OCI-LY1 (cell line): Measurements from ENCODE around the gene FRAS1.

Experiments used
- EZH2 ChIP-seq: fragments of 200-600 bp; sonication (generic), shearing (Covaris generic); IDR thresholded peaks from 2 replicates; pipeline ENCODE4 v1.8.0; 2017; ENCODE audit warnings: borderline replicate concordance, mixed run types, mild to moderate bottlenecking, antibody characterized with exemption, low read length, moderate library complexity, mixed read lengths
- TF ChIP-seq, protein P1 (sequence below): fragments of 200-600 bp; sonication (generic), shearing (Covaris generic); IDR thresholded peaks from 2 replicates; pipeline ENCODE4 v1.5.1; 2017; ENCODE audit warnings: mild to moderate bottlenecking, antibody characterized with exemption, low read length, moderate library complexity, mixed read lengths

DNA sequence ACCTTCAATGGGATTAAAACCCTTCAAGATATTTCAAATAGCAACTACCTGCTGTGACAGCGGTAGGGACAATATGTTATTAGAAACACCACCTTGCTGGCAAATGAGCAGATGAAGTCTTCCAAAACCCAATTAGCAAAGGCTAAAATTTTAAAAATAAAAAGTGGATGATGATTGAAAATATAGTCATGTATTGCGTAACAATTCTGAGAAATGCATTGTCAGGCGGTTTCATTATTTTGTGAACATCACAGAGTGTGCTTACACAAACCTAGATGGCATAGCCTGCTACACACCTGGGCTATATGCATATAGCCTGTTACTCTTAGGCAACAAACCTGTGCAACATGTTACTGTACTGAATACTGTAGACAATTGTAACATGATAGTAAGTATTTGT is 403.2 kb downstream of the FRAS1 start:
- TF ChIP-seq, protein P1, sequence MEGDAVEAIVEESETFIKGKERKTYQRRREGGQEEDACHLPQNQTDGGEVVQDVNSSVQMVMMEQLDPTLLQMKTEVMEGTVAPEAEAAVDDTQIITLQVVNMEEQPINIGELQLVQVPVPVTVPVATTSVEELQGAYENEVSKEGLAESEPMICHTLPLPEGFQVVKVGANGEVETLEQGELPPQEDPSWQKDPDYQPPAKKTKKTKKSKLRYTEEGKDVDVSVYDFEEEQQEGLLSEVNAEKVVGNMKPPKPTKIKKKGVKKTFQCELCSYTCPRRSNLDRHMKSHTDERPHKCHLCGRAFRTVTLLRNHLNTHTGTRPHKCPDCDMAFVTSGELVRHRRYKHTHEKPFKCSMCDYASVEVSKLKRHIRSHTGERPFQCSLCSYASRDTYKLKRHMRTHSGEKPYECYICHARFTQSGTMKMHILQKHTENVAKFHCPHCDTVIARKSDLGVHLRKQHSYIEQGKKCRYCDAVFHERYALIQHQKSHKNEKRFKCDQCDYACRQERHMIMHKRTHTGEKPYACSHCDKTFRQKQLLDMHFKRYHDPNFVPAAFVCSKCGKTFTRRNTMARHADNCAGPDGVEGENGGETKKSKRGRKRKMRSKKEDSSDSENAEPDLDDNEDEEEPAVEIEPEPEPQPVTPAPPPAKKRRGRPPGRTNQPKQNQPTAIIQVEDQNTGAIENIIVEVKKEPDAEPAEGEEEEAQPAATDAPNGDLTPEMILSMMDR: no peak
- no peak for TF ChIP-seq EZH2
